BLaER1 (cell line): ENCODE measurements around the gene NDUFS1.
"Not testable (repeated sequence)": the region's sequence is repeated elsewhere in the genome, so short reads cannot be mapped to it uniquely, and the experiment has no call there.

Experiments used
- H3K27ac ChIP-seq: shearing (Covaris generic); formaldehyde crosslinking; 2 replicates; pipeline ENCODE4 v1.8.1; 2022
- H3K27me3 ChIP-seq: shearing (Covaris generic); formaldehyde crosslinking; 2 replicates; pipeline ENCODE4 v1.8.1; 2022
- H3K36me3 ChIP-seq: shearing (Covaris generic); formaldehyde crosslinking; 2 replicates; pipeline ENCODE4 v1.8.1; 2022
- H3K4me1 ChIP-seq: shearing (Covaris generic); formaldehyde crosslinking; 2 replicates; pipeline ENCODE4 v1.8.1; 2022
- H3K4me2 ChIP-seq: shearing (Covaris generic); formaldehyde crosslinking; 2 replicates; pipeline ENCODE4 v1.8.1; 2022
- H3K4me3 ChIP-seq: shearing (Covaris generic); formaldehyde crosslinking; 2 replicates; pipeline ENCODE4 v1.8.1; 2022
- H3K9ac ChIP-seq: shearing (Covaris generic); formaldehyde crosslinking; 2 replicates; pipeline ENCODE4 v1.8.1; 2022
- H3K9me3 ChIP-seq: shearing (Covaris generic); formaldehyde crosslinking; 2 replicates; pipeline ENCODE4 v1.8.1; 2022
- H4K20me1 ChIP-seq: shearing (Covaris generic); formaldehyde crosslinking; 2 replicates; pipeline ENCODE4 v1.8.1; 2022
- Cebpa-rat ChIP-seq: shearing (Covaris generic); IDR thresholded peaks from 2 replicates; pipeline ENCODE4 v1.8.1; 2022

Gene NDUFS1

DNA sequence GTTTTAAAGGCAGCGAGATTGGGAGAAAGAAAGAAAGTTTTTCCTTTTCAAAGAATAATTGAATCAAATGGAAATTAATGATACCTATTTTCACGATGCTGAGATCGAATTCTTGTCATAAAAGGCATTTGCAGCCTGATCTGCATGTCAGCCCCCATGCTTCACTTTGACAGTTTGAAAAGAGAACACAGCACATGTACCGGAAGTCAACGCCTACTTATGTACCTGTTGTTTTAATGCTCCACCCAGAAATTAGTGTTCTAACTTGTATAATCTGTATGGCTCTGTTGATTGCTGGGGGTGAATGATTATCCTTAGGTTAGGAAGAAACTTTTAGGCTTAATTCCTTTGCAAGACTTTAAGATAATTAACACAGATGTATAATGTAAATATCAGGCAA lies 31.4 kb upstream of the NDUFS1 start:
- Histone ChIP-seq H3K9me3 (no peaks in the 10 kb centered on the region), H3K4me2 (no peak overlapping the region), H4K20me1 (no peaks in the 10 kb centered on the region), H3K9ac (no peak overlapping the region), H3K36me3 (no peaks in the 10 kb centered on the region), H3K27me3 (no peaks in the 10 kb centered on the region), H3K4me3 (no peak overlapping the region), H3K4me1 (no peaks in the 10 kb centered on the region), H3K27ac (no peak overlapping the region)
- no peak for TF ChIP-seq Cebpa-rat

- no peak overlapping the region for H3K4me3 ChIP-seq
- H3K4me2 ChIP-seq = no peak overlapping the region
- H3K4me1 ChIP-seq = no peaks in the 10 kb centered on the region
- no peak overlapping the region for H3K9ac ChIP-seq
- H3K27ac ChIP-seq = no peak overlapping the region
- no peaks in the 10 kb centered on the region for H4K20me1 ChIP-seq
- TF ChIP-seq Cebpa-rat = no peak
- no peaks in the 10 kb centered on the region for H3K27me3 ChIP-seq
- no peaks in the 10 kb centered on the region for H3K36me3 ChIP-seq
- H3K9me3 ChIP-seq = no peaks in the 10 kb centered on the region
Observed at GRCh38 chr2:206190111-206190510, 30.9 kb upstream of the NDUFS1 start.

DNA sequence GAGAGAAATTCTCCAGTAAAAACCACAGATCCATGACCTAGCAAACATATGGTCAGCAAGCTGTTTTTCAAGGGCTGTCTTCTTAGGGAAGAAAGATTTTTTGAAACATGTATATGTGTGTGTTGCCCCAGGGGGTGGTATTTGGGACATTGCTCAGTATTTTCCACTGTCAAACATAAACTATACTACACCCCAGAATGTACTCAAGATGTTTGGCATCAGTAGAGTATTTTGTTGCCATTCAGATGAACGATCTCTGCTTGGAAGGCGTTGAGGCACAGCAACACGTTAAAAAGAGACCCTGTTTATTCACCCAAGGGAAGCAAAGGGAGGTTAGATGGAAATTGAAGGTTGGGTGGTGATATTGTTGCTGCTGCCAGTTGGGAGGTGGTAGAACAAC lies 30.4 kb upstream of the NDUFS1 start:
- no peaks in the 10 kb centered on the region for H3K4me1 ChIP-seq
- H3K27me3 ChIP-seq = no peaks in the 10 kb centered on the region
- no peak overlapping the region for H3K9ac ChIP-seq
- H3K27ac ChIP-seq = no peak overlapping the region
- no peaks in the 10 kb centered on the region for H3K9me3 ChIP-seq
- H4K20me1 ChIP-seq = no peaks in the 10 kb centered on the region
- no peak overlapping the region for H3K4me3 ChIP-seq
- no peaks in the 10 kb centered on the region for H3K36me3 ChIP-seq
- TF ChIP-seq Cebpa-rat = no peak
- H3K4me2 ChIP-seq = no peak overlapping the region

DNA sequence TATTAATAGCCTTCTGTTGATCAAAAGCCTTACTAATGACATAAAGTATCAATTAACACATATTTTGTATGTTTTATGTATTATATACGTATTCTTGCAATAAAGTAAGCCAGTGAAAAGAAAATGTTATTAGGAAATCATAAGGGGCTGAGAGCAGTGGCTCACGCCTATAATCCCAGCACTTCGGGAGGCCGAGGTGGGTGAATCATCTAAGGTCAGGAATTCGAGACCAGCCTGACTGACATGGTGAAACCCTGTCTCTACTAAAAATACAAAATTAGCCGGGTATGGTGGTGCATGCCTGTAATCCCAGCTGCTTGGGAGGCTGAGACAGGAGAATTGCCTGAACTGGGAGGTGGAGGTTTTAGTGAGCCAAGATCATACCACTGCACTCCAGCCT lies 22.3 kb upstream of the NDUFS1 start:
- H3K4me2 ChIP-seq, H4K20me1 ChIP-seq, H3K4me3 ChIP-seq, H3K9me3 ChIP-seq, H3K27me3 ChIP-seq, H3K36me3 ChIP-seq, H3K27ac ChIP-seq, H3K9ac ChIP-seq, H3K4me1 ChIP-seq: not testable (repeated sequence)

GRCh38 chr2:206176901-206177300 lies 17.7 kb upstream of the NDUFS1 start:
- Histone ChIP-seq H3K36me3 (no peaks in the 10 kb centered on the region), H3K4me1 (no peaks in the 10 kb centered on the region), H3K4me2 (no peak overlapping the region), H3K4me3 (no peak overlapping the region), H4K20me1 (no peaks in the 10 kb centered on the region), H3K9ac (no peak overlapping the region), H3K27me3 (no peaks in the 10 kb centered on the region), H3K27ac (no peak overlapping the region), H3K9me3 (peaks cover 4% of the 10 kb centered on the region; the same call in 1 of the 2 replicates)
- no peak for TF ChIP-seq Cebpa-rat

GRCh38 chr2:206176121-206176520 lies 16.9 kb upstream of the NDUFS1 start:
- no peak overlapping the region for H3K4me3 ChIP-seq
- H4K20me1 ChIP-seq = no peaks in the 10 kb centered on the region
- H3K4me1 ChIP-seq = no peaks in the 10 kb centered on the region
- H3K9me3 ChIP-seq = peaks cover 9% of the 10 kb centered on the region; the same call in 1 of the 2 replicates
- no peak overlapping the region for H3K27ac ChIP-seq
- TF ChIP-seq Cebpa-rat = no peak
- no peaks in the 10 kb centered on the region for H3K36me3 ChIP-seq
- no peaks in the 10 kb centered on the region for H3K27me3 ChIP-seq
- H3K9ac ChIP-seq = no peak overlapping the region
- no peak overlapping the region for H3K4me2 ChIP-seq

- Histone ChIP-seq H3K9me3 (peaks cover 35% of the 10 kb centered on the region), H3K27me3 (no peaks in the 10 kb centered on the region), H4K20me1 (no peaks in the 10 kb centered on the region), H3K4me2 (no peak overlapping the region), H3K9ac (no peak overlapping the region), H3K36me3 (peaks cover 19% of the 10 kb centered on the region; the same call in 1 of the 2 replicates), H3K27ac (no peak overlapping the region), H3K4me1 (no peaks in the 10 kb centered on the region), H3K4me3 (no peak overlapping the region)
- no peak for TF ChIP-seq Cebpa-rat
Observed at GRCh38 chr2:206173147-206173546, 13.9 kb upstream of the NDUFS1 start.

DNA sequence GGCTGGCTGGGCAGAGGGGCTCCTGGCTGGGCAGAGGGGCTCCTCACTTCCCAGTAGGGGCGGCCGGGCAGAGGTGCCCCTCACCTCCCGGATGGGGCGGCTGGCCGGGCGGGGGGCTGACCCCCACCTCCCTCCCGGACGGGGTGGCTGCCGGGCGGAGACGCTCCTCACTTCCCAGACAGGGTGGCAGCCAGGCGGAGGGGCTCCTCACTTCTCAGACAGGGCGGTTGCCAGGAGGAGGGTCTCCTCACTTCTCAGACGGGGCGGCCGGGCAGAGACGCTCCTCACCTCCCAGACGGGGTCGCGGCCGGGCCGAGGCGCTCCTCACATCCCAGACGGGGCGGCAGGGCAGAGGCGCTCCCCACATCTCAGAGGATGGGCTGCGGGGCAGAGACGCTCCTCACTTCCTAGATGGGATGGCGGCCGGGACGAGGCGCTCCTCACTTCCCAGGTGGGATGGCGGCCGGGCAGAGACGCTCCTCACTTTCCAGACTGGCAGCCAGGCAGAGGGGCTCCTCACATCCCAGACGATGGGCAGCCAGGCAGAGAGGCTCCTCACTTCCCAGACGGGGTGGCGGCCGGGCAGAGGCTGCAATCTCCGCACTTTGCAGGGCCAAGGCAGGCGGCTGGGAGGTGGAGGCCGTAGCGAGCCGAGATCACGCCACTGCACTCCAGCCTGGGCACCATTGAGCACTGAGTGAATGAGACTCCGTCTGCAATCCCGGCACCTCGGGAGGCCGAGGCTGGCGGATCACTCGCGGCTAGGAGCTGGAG lies 12.6 kb upstream of the NDUFS1 start:
- H3K4me3 ChIP-seq, H3K27ac ChIP-seq: not testable (repeated sequence)

DNA sequence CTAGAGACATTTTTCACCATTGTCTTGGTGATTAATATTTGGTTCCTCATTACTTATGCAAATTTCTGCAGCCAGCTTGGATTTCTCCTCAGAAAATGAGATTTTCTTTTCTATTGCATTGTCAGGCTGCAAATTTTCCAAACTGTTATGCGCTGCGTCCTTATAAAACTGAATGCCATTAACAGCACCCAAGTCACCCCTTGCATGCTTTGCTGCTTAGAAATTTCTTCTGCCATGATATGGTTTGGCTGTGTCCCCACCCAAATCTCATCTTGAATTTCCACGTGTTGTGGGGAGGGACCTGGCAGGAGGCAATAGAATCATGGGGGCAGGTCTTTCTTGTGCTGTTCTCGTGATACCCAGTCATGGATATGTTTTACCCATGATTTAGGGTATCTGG lies 9.0 kb upstream of the NDUFS1 start:
- not testable (repeated sequence) for H3K4me3 ChIP-seq, H3K4me2 ChIP-seq, H3K27me3 ChIP-seq, H3K4me1 ChIP-seq, H3K9ac ChIP-seq, H3K27ac ChIP-seq
- Histone ChIP-seq H4K20me1 (peaks cover 15% of the 10 kb centered on the region), H3K36me3 (peaks cover 55% of the 10 kb centered on the region), H3K9me3 (peaks cover 39% of the 10 kb centered on the region)

More for the DNA sequence above, 12.6 kb upstream of the NDUFS1 start:
- H4K20me1 ChIP-seq, H3K4me2 ChIP-seq, H3K4me1 ChIP-seq, H3K9ac ChIP-seq, H3K27me3 ChIP-seq: not testable (repeated sequence)
- Histone ChIP-seq H3K9me3 (peaks cover 40% of the 10 kb centered on the region), H3K36me3 (peaks cover 32% of the 10 kb centered on the region)

DNA sequence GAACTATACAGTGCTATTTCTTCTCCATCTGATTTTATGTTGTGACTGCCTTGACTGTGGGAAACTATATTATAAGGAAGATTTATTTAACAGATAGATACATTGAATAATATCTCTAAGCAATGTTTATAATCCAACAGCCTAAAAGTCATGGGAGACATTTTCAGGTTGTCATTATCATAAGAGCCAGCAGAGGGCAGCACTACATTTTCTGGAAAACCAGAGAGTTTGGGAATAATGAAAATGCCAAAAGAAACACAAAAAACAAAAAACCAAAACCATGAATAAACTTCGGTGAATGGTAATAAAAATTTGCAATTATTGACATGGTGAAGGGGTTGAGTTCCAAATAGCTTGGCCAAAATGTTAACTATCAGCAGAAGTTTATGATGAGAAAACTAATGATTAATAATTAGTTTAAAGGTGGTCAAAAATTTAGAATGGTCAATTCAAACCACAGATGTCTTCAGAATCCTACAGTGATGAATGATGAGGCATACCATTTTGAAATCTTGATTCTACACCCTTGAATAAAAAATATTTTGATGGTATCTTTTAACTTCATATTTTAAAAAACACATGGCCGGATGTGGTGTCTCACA lies 5.1 kb upstream of the NDUFS1 start:
- H3K27ac ChIP-seq = no peak overlapping the region
- no peaks in the 10 kb centered on the region for H3K27me3 ChIP-seq
- peaks cover 76% of the 10 kb centered on the region for H3K36me3 ChIP-seq
- H3K9ac ChIP-seq = no peak overlapping the region
- peaks cover 23% of the 10 kb centered on the region for H3K4me1 ChIP-seq
- H3K9me3 ChIP-seq = peaks cover 17% of the 10 kb centered on the region
- H4K20me1 ChIP-seq = peaks cover 44% of the 10 kb centered on the region
- TF ChIP-seq Cebpa-rat = no peak
- H3K4me2 ChIP-seq = no peak overlapping the region
- no peak overlapping the region for H3K4me3 ChIP-seq
